GM12801 (cell line): ENCODE data around the gene FRY.

Source experiments
- CTCF ChIP-seq: IDR thresholded peaks from one replicate; pipeline ENCODE4 v1.5.1; 2011; ENCODE audit warnings: control low read depth; ENCODE audit not compliant: insufficient read length; ENCODE audit errors: extremely low read depth

Gene FRY

GRCh38 chr13:32257649-32258048 lies 226.1 kb downstream of the FRY start:
- TF ChIP-seq CTCF = no peak

- TF ChIP-seq CTCF = no peak
Observed at GRCh38 chr13:32259116-32259515, 227.5 kb downstream of the FRY start.

- no peak for TF ChIP-seq CTCF
Observed at GRCh38 chr13:32261567-32261966, 230.0 kb downstream of the FRY start.

GRCh38 chr13:32262165-32262564 lies 230.6 kb downstream of the FRY start:
- TF ChIP-seq CTCF = no peak

GRCh38 chr13:32262619-32263018 lies 231.0 kb downstream of the FRY start:
- TF ChIP-seq CTCF = no peak

- no peak for TF ChIP-seq CTCF
Observed at GRCh38 chr13:32264407-32264806, 232.8 kb downstream of the FRY start.

GRCh38 chr13:32265726-32266125 lies 234.2 kb downstream of the FRY start:
- TF ChIP-seq CTCF = no peak

GRCh38 chr13:32266130-32266529 lies 234.6 kb downstream of the FRY start:
- no peak for TF ChIP-seq CTCF
